Activated gamma-delta T cell treated with Interleukin-2 at 50 U/mL for 16 hours (primary cell): ENCODE results near the gene KCNAB3.

ENCODE experiments used
- DNase-seq: peaks from one replicate; pipeline ENCODE4 v3.0.0-alpha.2; 2020

The KCNAB3 gene

DNA sequence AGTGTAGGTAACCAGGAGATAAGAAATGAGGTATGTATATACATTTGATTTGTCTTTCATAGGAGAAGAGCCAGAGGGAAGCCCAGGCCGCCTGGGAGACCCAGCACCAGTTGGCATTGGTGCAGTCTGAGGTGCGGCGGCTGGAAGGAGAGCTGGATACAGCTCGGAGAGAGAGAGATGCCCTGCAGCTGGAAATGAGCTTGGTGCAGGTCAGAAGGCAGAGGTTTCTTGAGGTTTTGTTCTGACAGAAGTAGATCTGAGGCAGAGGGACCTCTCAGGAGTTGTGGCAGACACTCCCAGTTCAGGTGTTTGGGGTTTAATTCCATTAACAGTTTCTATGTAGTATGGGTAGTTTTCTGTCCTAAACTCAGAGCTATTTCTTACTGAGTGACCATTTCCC lies 10.4 kb upstream of the KCNAB3 start:
- no peak for DNase-seq

DNA sequence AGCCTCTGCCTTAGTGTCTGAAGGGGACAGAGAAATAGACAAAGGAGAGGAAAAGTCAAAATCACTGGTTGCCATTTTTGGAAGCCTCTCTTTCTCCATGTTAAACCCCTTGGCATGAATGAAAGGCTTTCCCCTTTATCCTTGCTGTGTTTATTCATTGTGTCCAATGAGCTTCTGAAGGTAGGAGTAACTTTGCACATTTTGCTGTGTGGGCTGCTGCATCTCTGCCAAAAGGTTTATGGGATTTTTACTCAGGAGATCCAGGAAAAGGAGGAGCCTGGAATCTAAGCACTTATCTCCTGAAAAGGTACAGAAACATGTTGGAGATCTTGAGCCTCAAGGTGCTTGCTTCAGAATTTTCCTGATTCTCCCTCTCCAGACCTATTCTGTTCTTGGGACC lies 6.2 kb upstream of the KCNAB3 start:
- no peak for DNase-seq

DNA sequence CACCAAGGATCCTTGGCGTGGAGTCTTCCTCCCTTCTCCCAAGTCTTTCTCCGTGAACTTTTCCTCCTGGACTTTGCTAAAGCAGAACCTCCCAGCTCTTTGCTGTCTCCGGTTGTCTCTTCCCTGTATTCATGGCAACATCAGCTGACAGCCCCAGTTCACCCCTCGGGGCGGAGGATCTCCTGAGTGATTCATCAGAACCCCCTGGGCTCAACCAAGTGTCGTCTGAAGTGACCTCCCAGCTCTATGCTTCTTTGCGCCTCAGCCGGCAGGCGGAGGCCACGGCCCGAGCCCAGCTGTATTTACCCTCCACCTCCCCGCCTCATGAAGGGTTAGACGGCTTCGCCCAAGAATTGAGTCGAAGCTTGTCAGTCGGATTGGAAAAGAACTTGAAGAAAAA lies 3.3 kb upstream of the KCNAB3 start:
- DNase-seq, result no peak

DNA sequence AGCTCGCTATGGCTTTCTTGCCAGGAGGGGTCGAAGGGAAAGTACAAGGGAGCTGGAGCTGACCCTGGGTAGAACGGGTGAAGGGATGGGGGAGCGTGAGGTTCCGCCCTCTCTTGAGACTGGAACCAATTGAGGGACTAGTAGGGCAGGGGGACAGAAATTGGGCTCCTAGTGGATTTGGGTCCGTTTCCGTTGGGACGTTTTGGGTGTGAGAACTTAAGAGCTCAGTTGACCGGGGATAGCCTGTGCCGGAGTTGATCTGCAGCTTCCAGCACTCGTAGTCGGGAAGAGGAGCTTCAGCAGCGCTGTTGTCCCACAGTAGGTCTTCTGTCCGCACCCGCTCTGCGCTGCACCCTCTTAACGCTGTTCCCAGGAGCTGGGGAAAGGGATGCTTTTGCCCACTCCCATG lies 2.8 kb upstream of the KCNAB3 start:
- DNase-seq, result no peak

DNA sequence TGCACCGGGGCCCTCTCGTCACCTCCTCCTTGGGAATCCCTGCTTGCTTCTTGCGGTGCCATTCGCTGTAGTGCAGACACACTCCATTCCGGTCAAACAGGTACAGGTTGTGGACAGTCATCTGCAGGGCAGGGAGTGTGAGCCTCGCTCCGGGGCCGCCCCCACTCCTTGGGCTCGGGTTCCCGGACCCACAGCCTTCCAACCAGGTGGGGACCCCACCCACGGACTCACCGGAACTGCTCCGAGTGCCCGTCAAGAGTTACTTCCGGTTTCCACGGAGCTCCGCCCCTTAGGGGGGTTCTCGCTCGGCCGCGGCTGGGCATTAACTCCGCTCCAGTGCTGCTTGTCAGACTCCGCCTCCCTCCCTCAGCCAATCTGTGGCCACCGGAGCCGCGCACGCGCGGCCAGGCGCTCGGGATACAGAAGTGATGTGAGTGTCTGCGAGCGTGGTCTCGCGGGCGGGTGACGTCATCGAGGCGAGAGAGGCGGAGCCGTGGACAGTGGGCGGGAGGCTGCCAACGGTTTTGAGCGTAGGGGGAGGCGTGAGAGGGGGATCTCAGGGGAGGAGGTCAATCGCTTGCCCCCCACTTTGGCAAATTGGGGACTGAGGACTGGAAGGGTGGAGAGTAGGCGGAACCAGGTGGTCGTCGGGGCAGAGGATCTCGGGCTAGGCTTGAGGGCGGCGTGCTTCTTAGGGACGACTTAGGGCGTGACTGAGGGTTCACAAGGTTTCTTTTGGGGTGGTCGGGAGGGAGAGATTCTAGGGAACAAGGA lies 2.2 kb upstream of the KCNAB3 start, which contains the start of the genes CNTROB and TRAPPC1:
Gene CNTROB, plus strand, starts transcription at position 498 of the 774 bp plus-strand sequence. CDS start 874 bp downstream, outside the sequence.
Gene TRAPPC1, minus strand, starts transcription at position 238 of the 774 bp plus-strand sequence. Its CDS starts 117 bp downstream, at position 121.
- DNase-seq, result peak; percentile 99

DNA sequence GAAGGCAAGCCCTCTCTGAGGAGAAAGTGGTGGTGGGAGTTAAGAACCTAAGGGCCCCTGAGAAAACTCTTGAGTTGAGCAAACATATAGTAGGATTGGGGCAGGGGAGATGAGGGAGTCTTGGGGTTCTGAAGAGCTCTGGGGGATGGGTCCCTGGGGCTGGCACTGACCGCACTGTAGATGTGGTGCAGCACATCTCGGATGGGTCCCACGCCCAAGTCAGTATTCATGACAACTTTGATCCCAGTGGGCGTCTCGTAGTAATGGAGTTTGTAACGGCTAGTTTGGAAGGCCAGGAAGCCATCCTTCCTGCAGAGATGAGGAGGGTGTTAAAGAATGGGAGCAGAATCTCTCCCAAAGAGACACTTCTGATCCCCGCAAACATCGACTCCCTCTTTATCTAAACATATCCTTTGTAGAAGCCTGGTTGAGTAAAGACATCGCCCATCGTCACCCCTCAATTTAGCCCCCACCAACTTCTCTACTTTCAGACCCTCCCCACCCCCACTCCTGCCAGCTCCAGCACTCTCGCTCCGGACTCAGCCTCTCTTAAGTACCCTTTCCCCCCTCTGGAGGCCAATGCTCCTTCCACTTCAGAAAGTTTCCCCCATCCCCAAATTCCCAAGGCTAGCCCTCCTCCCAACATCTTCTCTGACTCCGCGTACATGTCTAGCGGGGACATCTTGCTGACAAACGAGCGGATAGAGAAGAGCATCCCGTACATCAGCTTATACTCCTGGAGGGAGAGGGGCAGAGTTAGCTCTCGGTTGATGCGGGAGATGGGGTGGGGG lies 1.4 kb upstream of the KCNAB3 start:
- no peak for DNase-seq

DNA sequence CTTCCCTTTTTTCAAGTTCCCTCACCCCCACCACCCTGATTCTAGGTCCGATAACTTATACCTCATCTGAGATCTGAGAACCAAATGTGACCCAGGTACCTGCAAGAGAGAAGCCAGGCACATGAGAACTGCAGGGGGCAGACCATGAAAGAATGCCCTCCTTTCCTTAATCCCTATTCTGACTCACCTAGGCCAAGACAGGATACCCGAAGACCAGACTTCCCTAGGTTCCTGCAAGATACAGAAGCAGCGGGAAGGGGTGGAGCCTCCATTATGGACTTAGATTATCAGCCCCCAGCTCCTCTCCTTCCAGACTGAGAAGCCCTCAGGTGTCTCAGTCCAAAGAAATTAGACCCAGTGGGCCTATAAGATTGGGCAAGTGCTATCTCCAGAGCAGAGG lies 2.1 kb downstream of the KCNAB3 start:
- DNase-seq, result no peak

DNA sequence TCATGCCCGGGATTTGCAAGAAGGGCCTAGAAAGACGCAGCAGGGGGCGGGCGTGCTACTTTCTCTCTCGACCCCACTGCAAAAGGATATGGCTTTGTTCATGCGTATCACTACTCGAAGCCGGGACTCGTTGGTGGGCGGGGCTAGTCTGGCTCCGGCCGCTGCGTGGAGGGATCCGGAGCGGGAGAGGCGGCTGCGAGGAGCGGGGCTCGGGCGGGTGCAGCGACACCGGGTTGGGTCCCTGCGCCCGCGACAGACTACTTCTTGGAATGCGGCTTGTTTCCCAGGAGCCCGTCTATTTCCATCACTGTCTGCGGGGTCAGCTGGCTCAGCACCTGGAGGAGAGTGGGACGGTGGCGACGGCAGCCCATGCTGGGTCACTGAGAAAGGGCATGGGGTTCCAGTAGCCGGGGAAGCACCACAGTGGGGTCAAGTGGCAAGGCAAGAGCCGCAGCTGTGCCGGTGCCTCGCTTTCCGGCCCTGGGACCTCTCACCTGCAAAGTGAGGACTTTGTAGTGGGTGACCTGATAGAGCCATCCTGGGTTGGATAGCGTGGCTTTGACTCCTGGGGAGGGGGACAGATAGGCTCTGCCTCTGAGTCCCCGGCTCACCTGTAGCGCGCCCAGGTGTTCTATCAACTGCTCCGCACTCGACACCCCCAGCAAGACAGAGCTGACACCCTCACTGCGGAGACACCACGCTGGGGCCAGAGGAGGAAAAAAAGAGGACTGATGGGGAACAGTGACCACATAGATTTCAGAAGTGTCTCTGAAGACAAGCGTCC lies 6.6 kb downstream of the KCNAB3 start:
- peak; percentile 81 for DNase-seq

DNA sequence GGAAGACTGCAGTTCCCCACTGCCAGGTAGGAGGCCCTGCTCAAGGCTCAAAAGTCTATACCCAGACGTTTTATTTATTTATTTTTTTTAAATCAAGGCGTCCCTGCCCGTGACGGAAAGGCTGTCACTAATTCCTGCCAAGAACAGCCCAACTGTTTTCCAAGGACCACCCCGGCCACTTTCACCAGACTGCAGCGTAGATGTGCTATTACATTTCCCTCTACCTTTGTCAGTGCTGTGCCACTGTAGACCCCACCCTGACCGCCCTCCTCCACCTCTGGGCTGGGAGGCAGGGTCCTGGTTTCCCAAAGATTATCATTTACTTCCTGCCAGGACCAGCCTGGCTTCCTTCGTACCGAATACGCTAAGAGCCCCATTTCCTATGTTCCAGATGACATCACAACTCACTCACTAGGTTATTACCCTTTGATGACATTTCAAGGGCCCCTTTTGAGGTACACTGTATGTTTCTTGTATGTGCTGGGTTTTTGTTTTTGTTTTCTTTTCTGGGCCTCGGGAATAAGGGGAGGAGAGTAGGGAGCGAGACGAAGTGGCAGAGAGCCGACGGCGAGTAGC lies 7.3 kb downstream of the KCNAB3 start:
- no peak for DNase-seq

DNA sequence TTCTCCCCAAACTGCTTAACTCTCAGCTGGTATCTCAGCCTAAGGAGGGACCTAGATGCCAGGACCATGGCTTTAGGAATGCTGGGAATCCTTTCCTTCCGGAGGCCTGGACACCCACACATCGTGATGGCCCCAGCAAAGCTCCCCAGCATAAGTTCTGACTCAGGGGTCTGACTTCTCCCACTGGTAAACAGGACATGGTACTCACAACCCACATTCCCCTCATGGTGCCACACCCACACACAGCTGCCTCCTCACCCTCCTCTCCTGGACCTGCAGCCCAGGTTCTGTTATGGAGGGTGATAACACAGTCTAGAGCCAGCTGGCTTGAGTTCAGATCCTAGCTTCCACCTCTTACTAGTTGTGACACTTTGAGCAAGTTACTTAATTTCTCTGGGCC lies 12.8 kb downstream of the KCNAB3 start:
- no peak for DNase-seq

DNA sequence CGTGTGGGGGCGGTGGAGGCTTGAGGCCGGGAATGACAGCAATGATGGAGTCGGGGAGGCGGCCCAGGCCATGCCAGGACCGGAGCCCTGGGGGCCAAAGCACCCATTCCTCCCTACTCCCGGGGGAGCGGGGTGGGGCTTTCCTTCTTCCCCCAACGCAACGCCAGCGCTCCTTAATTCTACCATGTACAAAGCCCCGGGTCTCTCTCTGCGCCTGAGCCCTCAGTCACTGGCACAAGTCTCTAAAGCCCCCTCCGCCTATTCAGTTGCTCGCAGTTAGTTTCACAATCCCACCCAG lies 13.3 kb downstream of the KCNAB3 start:
- DNase-seq, result no peak

DNA sequence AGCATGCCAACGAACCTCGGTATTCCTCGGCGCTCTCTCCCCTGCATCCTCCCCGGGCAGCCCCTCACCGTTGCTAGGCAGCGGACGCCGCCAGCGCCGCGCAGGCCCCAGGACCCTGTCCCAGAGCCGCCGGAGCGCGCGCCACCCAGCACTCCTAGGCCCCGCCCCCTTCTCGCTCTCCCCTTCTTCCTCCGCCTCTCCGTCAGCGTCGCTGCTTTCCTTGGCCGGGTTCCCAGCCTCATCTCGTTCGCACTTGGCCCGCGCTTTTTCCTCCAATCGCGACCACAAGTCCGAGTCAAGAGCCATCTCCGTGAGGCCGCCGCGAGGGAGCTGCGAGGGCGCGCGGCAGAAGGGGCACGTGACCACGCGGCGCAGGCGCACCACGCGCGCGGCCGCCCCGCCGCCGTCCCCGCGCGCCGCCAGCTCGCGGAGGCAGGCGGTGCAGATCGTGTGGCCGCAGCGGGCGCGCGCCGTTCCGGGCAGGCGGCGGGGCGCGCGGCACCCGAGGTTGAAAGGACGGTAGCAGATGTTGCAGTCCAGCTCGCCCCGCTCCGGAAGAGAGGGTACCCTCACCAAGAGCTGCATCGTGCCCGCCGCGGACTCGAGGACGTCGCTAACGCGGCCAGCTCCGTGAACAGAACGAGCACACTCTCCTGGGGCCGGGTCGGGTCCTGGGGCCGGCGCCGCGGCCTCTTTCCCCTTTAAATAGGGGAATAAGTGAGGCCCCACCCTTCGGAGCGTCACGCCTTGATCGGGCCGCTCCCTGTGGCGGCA lies 13.9 kb downstream of the KCNAB3 start, which contains the start of gene RNF227:
Gene RNF227, minus strand, starts transcription at position 679 of the 774 bp plus-strand sequence. Its CDS starts 94 bp downstream, at position 585.
- DNase-seq, result peak; percentile 75

DNA sequence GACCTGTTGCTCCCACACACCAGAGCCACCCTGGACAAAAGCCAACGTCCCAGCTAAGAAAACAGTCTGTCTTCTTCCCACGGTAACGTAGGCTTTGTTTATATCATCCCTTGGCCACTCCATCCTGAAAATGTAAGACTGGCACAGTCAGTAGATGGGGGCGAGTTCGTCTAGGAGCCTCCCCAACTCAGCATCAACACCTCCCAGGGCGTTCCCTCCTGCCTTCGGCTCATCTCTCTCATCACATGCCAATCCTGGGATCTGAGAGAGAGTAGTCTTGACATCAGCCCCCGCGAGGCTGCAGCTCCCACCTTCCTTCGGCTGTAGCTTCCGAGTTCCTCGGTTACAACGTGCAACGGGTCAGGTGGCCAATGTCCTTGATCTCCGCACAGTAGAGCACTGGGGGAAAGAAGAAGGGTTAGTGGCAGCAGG lies 14.5 kb downstream of the KCNAB3 start:
- DNase-seq, result no peak

DNA sequence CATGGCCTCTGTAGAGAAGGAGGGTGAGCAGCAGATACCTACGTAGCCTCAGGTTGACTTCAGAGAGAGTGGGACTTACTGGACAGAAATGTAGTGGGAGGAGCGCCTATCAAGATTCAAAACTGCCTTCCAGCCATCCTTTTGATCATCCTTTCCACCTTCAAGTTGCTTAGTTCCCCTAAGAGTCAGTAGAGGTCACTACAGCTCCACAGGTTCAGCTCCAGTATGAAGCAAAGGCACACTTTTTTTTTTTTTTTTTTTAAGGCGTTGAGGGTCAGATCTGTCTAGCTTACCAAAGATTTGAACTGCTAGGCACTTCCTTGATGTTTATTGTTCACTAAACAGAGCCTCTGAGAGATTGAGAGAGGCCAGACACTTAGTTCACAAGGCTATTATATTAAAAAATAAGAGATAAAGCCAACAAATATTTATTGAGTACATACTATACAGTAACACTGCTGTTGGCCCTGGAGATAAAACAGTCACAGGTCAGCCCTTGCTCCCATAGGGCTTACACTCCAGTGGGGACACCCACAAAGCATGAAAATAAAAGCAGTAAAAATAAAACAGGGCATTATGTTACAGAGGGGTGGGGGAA lies 16.6 kb downstream of the KCNAB3 start:
- DNase-seq, result peak; percentile 30

DNA sequence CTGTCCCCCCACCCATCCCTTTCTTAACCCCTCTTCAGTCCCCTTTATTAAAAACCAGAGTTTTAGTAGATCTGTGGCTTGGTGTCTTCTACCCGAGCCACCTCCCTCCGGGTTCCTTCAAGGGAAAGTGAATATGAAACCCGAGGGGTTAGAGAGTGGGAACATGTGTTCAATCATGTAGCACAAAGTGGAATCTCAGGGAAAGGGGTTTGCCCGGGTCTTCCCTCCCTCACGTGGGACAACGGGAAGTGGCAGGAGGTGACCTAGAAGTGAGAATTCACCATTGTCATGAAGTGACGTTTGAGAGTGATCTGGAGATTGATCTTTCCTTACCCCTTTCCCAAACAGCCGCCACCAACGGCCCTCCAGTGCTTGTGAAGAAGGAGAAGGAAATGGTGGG lies 18.5 kb downstream of the KCNAB3 start:
- DNase-seq, result no peak

DNA sequence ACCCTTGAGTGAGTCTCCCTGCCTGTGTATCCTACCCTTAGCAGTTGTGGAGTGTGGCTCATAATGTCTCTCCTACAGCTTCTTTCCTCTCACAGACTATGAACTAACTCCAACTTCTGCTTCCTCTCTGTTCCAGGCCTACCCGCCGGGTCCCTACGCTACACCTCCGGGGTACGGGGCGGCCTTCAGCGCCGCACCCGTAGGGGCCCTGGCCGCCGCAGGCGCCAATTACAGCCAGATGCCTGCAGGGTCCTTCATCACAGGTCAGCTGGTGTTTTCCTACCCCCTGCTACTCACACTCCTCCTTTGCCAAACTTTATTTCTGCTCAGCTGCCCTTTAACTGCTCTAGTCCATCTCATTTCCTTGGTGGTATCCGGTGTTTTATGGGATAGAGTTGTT lies 18.9 kb downstream of the KCNAB3 start:
- DNase-seq, result no peak

DNA sequence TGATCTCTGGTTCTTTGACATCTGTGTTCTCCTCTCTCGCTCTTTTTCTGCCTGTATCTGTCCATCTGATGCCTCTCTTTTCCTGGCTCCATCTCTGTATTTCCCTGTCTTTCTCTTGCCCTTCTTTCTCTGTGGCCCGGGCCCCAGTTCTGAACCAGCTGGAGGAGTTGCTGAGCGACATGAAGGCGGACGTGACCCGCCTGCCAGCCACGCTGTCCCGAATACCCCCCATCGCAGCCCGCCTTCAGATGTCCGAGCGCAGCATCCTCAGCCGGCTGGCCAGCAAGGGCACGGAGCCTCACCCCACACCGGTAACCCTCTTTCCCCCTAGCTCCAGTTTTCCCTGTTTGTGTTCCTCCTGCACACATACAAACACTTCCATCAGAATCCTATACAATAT lies 19.4 kb downstream of the KCNAB3 start:
- no peak for DNase-seq

DNA sequence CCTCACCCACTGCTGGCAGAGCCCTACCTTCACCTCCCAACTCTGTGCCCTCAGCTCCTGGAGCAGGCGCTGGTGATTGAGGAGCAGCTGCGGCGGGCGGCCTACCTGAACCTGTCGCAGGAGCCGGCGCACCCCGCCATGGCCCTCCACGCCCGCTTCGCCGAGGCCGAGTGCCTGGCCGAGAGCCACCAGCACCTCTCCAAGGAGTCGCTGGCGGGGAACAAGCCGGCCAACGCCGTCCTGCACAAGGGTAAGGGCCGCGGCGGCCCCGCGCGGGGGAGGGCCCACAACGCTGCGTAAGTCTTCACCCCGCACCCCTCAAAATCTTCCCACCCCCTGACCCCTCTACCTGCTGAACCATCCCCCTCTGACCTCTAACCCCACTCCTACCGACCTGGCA lies 20.6 kb downstream of the KCNAB3 start:
- DNase-seq, result no peak

DNA sequence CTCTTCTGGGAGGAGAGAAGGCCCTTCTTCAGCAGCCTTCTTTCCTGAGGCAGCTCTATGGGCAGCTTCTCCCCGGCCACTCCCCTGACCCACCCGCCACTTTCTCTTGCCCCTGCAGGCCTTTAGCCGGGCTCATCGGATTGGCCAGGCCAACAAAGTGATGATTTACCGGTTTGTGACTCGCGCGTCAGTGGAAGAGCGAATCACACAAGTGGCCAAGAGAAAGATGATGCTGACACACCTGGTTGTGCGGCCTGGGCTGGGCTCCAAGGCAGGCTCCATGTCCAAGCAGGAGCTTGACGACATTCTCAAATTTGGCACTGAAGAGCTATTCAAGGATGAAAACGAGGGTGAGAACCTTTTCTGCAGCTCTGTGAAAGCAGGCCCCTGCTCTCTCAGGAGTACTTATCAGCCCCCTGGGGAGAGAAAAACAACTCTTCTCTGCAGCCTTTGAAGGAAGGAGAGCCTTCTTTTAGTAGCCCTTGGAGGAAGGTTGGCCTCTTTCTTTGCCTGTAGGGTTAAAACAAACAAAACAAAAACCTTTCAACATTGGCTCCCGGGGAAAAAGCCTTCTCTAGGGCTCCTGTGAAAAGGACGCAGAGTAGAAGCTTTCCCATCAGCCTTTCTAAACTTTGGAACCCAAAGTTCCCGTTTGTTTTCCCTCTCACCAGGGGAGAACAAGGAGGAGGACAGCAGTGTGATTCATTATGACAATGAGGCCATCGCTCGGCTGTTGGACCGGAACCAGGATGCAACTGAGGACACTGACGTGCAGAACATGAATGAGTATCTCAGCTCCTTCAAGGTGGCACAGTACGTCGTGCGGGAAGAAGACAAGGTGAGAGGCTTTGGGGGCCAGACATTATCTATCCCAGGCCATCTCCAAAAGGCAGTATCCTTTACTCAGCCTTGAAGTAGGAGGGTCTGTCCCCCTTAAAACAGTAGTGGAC lies 26.2 kb downstream of the KCNAB3 start:
- DNase-seq, result no peak

DNA sequence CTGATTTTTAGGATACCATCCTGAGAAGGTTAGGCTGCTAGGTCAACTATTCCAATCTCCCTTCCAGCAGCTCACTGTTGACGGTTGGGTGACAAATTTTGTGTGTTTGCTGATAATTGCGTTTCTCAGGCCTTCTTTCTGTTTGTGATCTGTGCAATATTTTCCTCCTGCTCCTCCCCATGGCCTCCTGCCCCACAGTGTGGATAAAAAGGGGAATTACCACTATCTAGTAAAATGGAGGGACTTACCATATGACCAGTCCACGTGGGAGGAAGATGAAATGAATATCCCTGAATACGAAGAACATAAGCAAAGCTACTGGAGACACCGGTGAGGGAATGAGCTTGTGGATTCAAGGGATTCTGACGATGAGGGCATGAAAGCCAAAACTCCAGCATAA lies 31.9 kb downstream of the KCNAB3 start:
- no peak for DNase-seq

DNA sequence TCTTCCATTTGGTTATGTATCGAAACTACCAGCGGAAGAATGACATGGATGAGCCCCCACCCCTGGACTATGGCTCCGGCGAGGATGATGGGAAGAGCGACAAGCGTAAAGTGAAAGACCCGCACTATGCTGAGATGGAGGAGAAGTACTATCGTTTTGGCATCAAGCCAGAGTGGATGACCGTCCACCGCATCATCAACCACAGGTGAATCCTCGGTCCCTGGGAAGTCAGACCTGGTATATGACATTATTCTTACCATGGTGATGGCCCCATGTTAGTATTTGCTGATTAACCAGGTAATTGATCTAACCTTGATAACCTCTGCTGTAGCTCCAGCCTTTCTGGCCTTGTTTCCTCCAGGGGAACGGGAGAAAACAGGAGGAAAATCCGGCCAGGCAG lies 32.6 kb downstream of the KCNAB3 start:
- DNase-seq, result no peak
